Progenitor cell of endocrine pancreas (in vitro differentiated cells): ENCODE data around the gene ADGRG7. TPM values are rescaled to one million over a fixed set of nuclear protein-coding genes. Genes with fewer than 3 reads are reported as not detected.

Source experiments
- DNase-seq: peaks from one replicate; pipeline ENCODE4 v3.0.0; 2021; ENCODE audit warnings: low spot score; ENCODE audit not compliant: unreplicated experiment
- H3K27ac Mint-ChIP-seq: 2 replicates; pipeline ENCODE4 v1.8.0; 2021; ENCODE audit warnings: mild to moderate bottlenecking, moderate library complexity, mixed read lengths
- H3K27me3 Mint-ChIP-seq: 2 replicates; pipeline ENCODE4 v1.8.0; 2021; ENCODE audit warnings: mixed read lengths
- H3K36me3 Mint-ChIP-seq: 2 replicates; pipeline ENCODE4 v1.8.0; 2022; ENCODE audit warnings: mixed read lengths; ENCODE audit not compliant: insufficient read depth
- H3K4me1 Mint-ChIP-seq: 2 replicates; pipeline ENCODE4 v1.8.0; 2021; ENCODE audit warnings: low read depth, mixed read lengths
- H3K4me3 Mint-ChIP-seq: 2 replicates; pipeline ENCODE4 v1.8.0; 2021; ENCODE audit warnings: low read depth, mild to moderate bottlenecking, moderate library complexity, mixed read lengths
- H3K9me3 Mint-ChIP-seq: 2 replicates; pipeline ENCODE4 v1.8.0; 2021; ENCODE audit warnings: low read depth, mixed read lengths
- CTCF ChIP-seq: fragments of 200-600 bp; sonication (generic); IDR thresholded peaks from one replicate; pipeline ENCODE4 v1.5.0; 2021; ENCODE audit warnings: antibody characterized with exemption, mild to moderate bottlenecking; ENCODE audit not compliant: unreplicated experiment
- total RNA-seq: library from RNA; stranded (reverse); gene quantifications from 2 replicates; pipeline ENCODE4 v1.2.1, GENCODE V29; 2021

ADGRG7 gene
- total RNA-seq, 1 donor from 2014 or later = 1.3 TPM

DNA sequence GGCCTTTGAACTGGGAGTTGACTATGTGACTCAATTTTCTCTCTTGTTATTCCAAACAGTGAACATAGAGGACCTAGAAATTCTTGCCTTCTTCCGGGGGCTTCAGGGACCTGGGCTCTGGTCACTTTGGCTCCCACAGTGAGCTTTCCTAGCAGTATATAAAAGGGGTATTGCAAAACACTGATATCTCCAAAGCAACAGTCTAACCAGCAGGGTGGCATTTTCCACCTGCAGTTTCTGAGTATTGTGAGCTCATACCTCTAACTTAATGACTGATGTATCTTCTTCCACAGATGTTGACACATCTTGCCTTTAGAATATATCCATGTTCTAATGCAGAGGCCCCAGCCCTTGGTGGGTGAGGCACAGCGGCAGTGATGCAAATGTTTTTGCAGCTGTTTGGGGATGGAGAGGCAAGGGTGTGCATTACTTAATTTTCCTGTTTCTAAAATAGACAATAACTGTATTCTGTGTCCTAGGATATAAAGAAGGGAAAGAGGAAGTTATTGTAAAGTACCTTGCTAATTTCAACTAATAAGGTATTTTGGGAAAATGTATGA, 45.7 kb upstream of the ADGRG7 start:
- H3K4me3 Mint-ChIP-seq = no peak overlapping the region
- TF ChIP-seq CTCF = no peak
- no peak overlapping the region for H3K27ac Mint-ChIP-seq
- H3K27me3 Mint-ChIP-seq = no peaks in the 10 kb centered on the region
- H3K4me1 Mint-ChIP-seq = peaks cover 5% of the 10 kb centered on the region
- H3K9me3 Mint-ChIP-seq = no peaks in the 10 kb centered on the region
- DNase-seq = no peak
- no peaks in the 10 kb centered on the region for H3K36me3 Mint-ChIP-seq

DNA sequence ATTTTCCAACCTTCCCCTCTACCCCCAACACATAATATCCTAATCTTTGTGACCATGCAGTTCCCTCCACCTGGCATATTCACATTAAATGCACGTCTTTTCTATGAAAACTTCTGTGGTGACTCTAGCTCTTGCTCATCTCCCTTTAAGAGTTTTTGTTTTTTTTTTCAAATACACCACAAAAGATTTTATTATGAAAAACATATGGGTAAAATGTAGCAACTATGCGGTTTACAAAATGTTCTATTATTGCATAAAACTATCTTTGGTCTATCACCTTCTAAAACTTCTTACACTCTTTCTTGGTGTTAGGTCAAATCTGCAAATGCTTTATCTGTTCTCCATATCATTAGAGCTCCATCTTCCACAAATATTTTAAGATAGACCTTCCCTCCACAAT, 38.6 kb upstream of the ADGRG7 start:
- Mint-ChIP-seq H3K36me3 (peaks cover 3% of the 10 kb centered on the region), H3K9me3 (no peaks in the 10 kb centered on the region), H3K27me3 (no peaks in the 10 kb centered on the region), H3K4me1 (no peaks in the 10 kb centered on the region), H3K4me3 (no peak overlapping the region), H3K27ac (no peak overlapping the region)
- no peak for TF ChIP-seq CTCF
- no peak for DNase-seq

GRCh38 chr3:100574536-100574935, 34.9 kb upstream of the ADGRG7 start:
- TF ChIP-seq CTCF = no peak
- Mint-ChIP-seq H3K27me3 (no peaks in the 10 kb centered on the region), H3K4me3 (no peak overlapping the region), H3K4me1 (no peaks in the 10 kb centered on the region), H3K36me3 (peaks cover 3% of the 10 kb centered on the region), H3K9me3 (no peaks in the 10 kb centered on the region), H3K27ac (no peak overlapping the region)
- DNase-seq = no peak

GRCh38 chr3:100575704-100576103, 33.7 kb upstream of the ADGRG7 start:
- DNase-seq = no peak
- H3K27ac Mint-ChIP-seq = no peak overlapping the region
- H3K36me3 Mint-ChIP-seq = no peaks in the 10 kb centered on the region
- H3K9me3 Mint-ChIP-seq = no peaks in the 10 kb centered on the region
- no peak overlapping the region for H3K4me3 Mint-ChIP-seq
- H3K27me3 Mint-ChIP-seq = no peaks in the 10 kb centered on the region
- H3K4me1 Mint-ChIP-seq = no peaks in the 10 kb centered on the region
- no peak for TF ChIP-seq CTCF

- H3K27me3 Mint-ChIP-seq = no peaks in the 10 kb centered on the region
- no peak overlapping the region for H3K27ac Mint-ChIP-seq
- no peak for DNase-seq
- H3K36me3 Mint-ChIP-seq = no peaks in the 10 kb centered on the region
- TF ChIP-seq CTCF = no peak
- H3K9me3 Mint-ChIP-seq = no peaks in the 10 kb centered on the region
- H3K4me1 Mint-ChIP-seq = no peaks in the 10 kb centered on the region
- no peak overlapping the region for H3K4me3 Mint-ChIP-seq
Measured at GRCh38 chr3:100577382-100578008, 31.9 kb upstream of the ADGRG7 start.
